ENCODE measurements around the gene RASGRP1.

Gene RASGRP1

GRCh38 chr15:38549222-38549621 lies 15.4 kb downstream of the RASGRP1 start:
- no peak overlapping the region for H3K4me3 ChIP-seq (ENCODE audit: low read depth, low read length)
- no peak for TF ChIP-seq CTCF (IDR thresholded peaks at IDR 0.05; ENCODE audit: borderline replicate concordance, insufficient read depth, low read depth, low read length)

- no peak overlapping the region for H3K4me3 ChIP-seq (ENCODE audit: low read depth, low read length)
- no peak for TF ChIP-seq CTCF (IDR thresholded peaks at IDR 0.05; ENCODE audit: borderline replicate concordance, insufficient read depth, low read depth, low read length)
These were observed 17.2 kb downstream of the RASGRP1 start for GRCh38 chr15:38547255-38547997.

- no peak for TF ChIP-seq CTCF (IDR thresholded peaks at IDR 0.05; ENCODE audit: borderline replicate concordance, insufficient read depth, low read depth, low read length)
- no peak overlapping the region for H3K4me3 ChIP-seq (ENCODE audit: low read depth, low read length)
These were observed 19.4 kb downstream of the RASGRP1 start for GRCh38 chr15:38545179-38545578.

DNA sequence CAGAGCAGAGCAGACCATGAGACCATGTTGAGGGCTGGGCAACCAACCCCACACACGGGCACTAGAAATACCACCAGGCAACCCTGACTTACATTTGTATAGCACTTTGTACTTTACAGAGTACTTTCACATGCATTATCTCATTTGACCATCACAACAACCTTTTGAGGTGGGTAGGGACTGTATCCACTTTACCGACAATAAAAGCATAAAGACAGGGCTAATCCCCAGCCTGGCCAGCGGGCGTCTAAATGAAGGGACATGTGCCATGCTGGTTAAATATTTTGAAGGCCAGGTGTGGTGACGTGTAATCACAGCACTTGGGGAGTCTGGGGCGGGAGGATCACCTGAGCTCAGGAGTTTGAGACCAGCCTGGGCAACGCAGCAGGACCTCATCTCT lies 23.6 kb downstream of the RASGRP1 start:
- no peak for TF ChIP-seq CTCF (IDR thresholded peaks at IDR 0.05; ENCODE audit: borderline replicate concordance, insufficient read depth, low read depth, low read length)
- no peak overlapping the region for H3K4me3 ChIP-seq (ENCODE audit: low read depth, low read length)

- TF ChIP-seq CTCF (IDR thresholded peaks at IDR 0.05; ENCODE audit: borderline replicate concordance, insufficient read depth, low read depth, low read length) = no peak
- H3K4me3 ChIP-seq (ENCODE audit: low read depth, low read length) = no peak overlapping the region
These were observed 24.1 kb downstream of the RASGRP1 start for GRCh38 chr15:38540510-38540909.

- no peak overlapping the region for H3K4me3 ChIP-seq (ENCODE audit: low read depth, low read length)
- no peak for TF ChIP-seq CTCF (IDR thresholded peaks at IDR 0.05; ENCODE audit: borderline replicate concordance, insufficient read depth, low read depth, low read length)
These were observed 25.6 kb downstream of the RASGRP1 start for GRCh38 chr15:38539008-38539343.

GRCh38 chr15:38538328-38539007 lies 26.1 kb downstream of the RASGRP1 start:
- no peak overlapping the region for H3K4me3 ChIP-seq (ENCODE audit: low read depth, low read length)
- TF ChIP-seq CTCF (IDR thresholded peaks at IDR 0.05; ENCODE audit: borderline replicate concordance, insufficient read depth, low read depth, low read length) = no peak
